ENCODE data around the gene RASL11A.
"Not testable (repeated sequence)": the region's sequence is repeated elsewhere in the genome, so short reads cannot be mapped to it uniquely, and the experiment has no call there.

Gene RASL11A

DNA sequence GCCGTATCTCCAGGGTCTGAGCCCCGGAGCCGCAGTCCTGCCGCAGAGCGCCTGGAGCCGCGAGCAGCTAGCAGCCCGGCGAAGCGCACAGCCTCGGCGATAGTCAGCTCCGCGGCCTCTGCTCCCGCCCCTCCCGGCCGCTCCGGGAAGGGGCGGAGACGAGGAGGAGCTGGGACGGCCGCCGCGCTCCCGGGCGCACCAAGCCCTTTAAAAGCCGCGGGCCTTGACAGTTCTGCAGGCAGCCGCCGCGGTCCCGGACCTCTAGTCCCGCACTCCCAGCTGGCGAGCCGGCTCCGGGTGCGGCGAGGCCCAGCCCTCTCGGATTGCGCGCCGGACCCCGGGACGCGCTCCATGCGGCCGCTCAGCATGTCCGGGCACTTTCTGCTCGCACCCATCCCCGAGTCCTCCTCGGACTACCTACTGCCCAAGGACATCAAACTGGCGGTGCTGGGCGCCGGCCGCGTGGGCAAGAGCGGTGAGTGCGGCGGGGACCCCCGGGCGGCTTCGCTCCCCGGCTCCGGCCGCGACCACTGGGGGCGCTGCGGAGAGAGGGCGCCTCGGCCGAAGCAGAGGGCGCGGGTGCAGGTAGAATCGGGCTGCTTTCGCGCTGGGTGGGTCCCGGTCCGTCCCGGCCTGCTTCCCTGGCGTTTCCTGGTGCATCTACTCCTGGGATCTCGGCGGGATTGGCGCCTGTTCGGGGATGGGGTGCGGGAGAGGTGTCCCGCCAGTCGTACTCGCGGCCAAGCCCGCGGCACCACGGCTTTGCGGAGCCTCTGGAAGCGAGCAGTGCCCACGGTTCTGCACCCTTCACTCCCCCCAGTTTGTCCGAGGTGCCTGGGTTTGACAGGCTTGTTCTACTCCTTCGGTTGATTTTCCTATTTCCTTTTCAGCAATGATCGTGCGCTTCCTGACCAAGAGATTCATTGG lies at the start of gene RASL11A:
Gene RASL11A (plus strand): TSS at position 237 of the 927 bp plus-strand sequence. CDS start 115 bp downstream, at position 352.
- peak; percentile 86 for DNase-seq (ENCODE audit: low spot score)

DNA sequence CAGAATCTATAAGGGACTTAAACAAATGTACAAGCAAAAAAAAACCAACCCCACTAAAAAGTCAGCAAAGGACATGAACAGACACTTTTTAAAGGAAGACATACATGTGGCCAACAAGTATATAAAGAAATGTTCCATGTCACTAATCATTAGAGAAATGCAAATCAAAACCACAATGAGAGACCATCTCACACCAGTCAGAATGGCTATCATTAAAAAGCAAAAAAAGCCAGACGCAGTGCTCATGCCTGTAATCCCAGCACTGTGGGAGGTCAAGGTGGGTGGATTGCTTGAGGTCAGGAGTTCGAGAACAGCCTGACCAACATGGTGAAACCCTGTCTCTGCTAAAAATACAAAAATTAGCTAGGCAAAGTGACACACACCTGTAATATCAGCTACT lies 48.5 kb upstream of the RASL11A start:
- not testable (repeated sequence) for DNase-seq (ENCODE audit: low spot score)

DNA sequence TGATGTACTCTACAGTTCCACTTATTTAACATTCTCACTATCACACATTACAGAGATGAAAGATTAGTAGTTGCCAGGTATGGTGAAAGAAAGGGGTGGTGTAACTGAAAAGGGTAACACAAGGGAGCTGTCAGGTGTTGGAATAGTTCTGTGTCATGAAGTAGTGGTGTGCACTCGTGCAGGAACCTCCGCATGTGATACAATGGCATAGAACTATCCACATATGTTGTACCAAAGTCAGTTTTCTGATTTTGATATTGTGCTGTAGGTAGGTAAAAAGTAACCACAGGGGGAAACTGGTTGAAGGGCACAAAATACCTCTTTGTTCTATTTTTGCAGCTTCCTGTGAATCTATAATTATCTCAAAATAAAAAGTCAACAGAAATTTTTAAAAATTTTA lies 43.6 kb upstream of the RASL11A start:
- DNase-seq (ENCODE audit: low spot score) = no peak

DNA sequence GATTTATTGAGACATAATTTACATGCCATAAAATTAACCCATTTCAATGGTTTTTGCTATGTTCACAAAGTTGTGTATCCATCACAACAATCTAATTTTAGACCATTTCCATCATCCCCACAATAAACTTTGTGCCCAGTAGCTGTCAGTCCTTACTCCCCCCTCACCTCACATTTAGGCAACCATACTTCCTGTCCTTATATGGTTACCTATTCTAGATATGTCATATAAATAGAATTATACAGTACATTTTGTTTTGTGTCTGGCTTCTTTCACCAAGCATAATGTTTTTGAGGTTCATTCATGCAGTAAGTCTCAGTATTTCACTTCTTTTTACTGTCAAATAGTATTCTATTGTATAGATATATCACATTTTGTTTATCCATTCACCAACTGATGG lies 42.5 kb upstream of the RASL11A start:
- no peak for DNase-seq (ENCODE audit: low spot score)

- DNase-seq (ENCODE audit: low spot score) = no peak
Measured at GRCh38 chr13:27229642-27230041, 41.0 kb upstream of the RASL11A start.

DNA sequence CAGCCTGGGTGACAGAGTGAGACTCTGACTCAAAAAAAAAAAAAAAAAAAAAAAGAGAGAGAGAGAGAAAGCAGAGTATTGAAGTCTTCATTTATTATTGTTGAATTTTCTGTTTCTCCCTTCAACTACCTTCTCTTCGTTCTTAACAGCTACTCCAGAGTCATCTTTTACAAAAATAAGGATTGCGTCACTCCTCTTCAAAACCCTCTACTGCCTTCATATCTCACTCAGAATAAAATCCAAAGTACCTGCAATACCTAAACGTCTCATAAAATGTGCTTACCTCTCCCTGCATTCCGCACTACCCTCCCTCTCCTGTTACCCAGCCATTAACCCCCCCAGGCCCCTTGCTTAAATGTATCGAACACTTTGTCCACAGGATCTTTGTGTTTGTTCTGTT lies 36.7 kb upstream of the RASL11A start:
- no peak for DNase-seq (ENCODE audit: low spot score)

- DNase-seq (ENCODE audit: low spot score) = no peak
Measured at GRCh38 chr13:27236478-27236877, 34.2 kb upstream of the RASL11A start.

GRCh38 chr13:27242702-27243101 lies 27.9 kb upstream of the RASL11A start:
- DNase-seq (ENCODE audit: low spot score) = no peak

DNA sequence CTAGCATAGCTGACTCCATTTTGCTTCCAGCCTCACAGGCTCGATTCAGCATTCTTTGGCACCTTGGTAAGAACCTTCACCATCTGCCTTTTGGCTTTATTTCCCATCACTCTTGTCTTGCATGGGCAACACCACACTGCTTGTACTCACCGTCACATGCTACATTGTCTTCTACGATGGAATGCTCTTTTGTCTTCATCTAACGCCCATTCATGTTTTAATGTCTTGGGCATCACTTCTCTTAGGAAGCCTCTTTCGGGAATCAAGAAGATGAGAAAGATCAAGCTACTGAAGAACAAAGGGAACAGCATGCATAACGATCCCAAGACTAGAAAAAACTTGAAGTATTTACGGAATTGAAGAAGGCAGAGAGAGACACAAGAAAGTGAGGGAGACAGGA lies 25.0 kb upstream of the RASL11A start:
- no peak for DNase-seq (ENCODE audit: low spot score)

DNA sequence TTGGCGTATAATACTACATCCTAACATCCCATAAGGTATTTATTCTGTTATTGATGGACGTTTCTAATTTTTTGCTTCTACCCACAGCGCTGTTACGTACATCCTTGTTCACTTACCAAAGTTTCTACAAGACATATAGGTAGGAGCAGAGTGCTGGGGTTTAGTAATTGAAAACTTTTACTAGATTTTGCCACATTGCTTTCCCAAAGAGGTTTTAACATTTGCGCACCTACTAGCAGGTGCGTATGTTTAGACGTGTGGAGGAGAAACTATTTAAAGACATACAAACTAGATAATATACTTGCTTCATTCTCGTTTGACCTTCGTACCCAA lies 19.8 kb upstream of the RASL11A start:
- DNase-seq (ENCODE audit: low spot score) = no peak

- DNase-seq (ENCODE audit: low spot score) = peak; percentile 96
Measured at GRCh38 chr13:27251166-27252091, 19.2 kb upstream of the RASL11A start, which contains the start of gene RPL21. RPL21 (plus strand) TSS chr13:27251558; CDS start chr13:27253777, 2,219 bp downstream.

DNA sequence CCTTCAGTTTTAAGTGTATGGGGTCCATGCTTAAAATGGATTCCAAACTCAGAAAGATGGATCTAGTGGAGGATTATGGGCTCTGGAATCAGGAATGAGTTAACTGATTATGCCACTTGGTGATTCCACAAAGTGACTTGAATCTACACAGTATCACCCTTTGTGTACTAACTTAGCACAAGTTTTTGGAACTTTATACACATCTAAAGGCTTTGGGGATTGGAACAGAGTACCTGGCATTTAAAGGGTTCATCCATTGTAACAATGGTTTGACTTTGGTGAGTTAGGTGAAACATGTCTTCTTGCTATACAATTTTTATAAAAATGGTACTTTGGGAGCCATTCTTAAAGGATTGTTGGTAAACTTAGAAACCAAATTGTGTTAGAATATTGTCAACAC lies 18.2 kb upstream of the RASL11A start:
- no peak for DNase-seq (ENCODE audit: low spot score)

- no peak for DNase-seq (ENCODE audit: low spot score)
Measured at GRCh38 chr13:27257233-27257568, 13.4 kb upstream of the RASL11A start.

GRCh38 chr13:27257648-27258253 lies 12.9 kb upstream of the RASL11A start:
- no peak for DNase-seq (ENCODE audit: low spot score)

DNA sequence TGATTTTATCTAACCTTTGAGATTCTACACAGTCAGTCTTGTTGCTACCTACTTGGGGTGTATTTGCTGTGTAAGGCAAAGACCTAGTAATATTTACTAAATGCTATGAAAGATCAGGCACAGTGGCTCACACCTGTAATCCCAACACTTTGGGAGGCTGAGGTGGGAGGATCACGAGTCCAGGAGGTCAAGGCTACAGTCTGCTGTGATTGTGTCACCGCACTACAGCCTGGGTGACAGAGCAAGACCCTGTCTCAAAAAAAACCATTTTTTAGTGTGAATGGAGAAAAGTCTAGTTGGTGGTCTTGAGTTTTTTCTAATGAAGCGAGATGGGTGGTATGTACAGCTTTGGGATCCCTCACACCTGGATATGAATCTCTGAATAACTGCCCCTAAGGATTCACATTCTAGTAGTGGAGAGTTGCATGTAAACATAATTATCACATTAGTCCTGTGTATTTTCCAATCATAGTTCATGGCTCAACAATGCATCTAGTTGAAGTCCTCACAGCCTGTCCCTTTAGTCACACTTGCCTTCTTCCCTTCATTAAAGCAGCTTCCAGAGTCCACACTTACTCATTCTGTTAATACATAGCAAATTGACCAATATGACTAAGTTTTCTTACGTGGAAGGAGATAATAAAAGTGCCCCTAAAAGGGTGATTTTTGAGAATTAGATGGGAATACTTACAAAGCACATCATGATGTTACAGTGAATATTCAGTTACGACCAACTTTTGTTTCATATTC lies 11.8 kb upstream of the RASL11A start:
- DNase-seq (ENCODE audit: low spot score) = no peak

- DNase-seq (ENCODE audit: low spot score) = peak; percentile 46
Measured at GRCh38 chr13:27259831-27260230, 10.8 kb upstream of the RASL11A start.

GRCh38 chr13:27261396-27261795 lies 9.2 kb upstream of the RASL11A start:
- DNase-seq (ENCODE audit: low spot score) = no peak

- DNase-seq (ENCODE audit: low spot score) = no peak
Measured at GRCh38 chr13:27263438-27263837, 7.2 kb upstream of the RASL11A start.

GRCh38 chr13:27264181-27264580 lies 6.4 kb upstream of the RASL11A start:
- DNase-seq (ENCODE audit: low spot score) = peak; percentile 57

DNA sequence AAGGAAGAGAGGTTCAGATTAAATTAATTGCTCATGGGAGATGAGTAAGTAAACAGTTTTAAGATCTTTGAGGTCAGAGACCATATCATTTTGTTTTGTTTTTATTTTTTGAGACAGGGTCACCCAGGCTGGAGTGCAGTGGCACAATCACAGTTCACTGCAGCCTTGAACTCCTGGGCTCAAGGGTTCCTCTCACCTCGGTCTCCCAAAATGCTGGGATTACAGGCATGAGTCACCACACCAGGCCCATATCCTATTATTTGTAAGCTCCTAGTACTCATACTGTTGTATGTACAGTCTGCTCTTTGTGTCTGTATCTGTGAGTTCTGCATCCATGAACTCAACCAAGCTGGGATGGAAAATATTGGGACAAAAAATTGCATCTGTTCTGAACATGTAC lies 6.0 kb upstream of the RASL11A start:
- no peak for DNase-seq (ENCODE audit: low spot score)

DNA sequence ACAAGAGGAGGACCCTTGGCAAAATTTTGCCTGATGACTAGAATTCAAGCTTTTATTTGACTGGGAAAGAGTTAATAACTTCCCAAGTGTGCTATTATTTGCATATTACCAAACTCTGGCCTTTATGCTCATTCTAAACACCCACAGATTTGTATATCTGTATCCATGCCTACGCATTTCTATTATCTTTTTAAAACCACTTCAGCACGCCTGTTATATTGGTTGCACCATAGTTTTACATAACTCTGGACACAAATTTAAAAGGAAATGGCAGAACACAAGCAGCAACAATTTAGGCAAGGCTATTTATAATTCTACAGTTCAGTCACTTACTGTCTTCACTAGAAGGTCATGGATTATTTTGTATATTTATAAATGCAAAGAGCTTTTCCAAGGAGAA lies 3.7 kb upstream of the RASL11A start:
- no peak for DNase-seq (ENCODE audit: low spot score)

DNA sequence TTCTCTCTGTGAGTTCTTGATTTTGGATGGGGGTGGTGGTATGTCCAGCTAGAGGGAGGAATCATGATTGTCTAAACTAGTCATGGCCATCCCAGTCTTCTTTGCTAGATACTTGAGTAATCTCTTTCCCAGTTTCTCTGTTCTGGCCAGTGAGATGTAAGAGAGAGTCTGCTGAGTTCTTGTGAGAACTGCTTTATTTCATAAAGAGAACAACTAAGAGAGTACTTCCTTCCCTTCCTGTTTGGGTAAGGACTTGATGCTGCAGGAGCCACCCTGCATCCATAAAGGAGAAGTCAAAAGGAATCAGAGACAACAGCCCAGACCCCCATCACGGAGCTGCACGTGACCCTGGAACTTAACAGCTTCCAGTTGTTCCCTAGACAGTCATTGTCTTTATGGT lies 3.0 kb upstream of the RASL11A start:
- no peak for DNase-seq (ENCODE audit: low spot score)
